Activated T-helper 2 cell treated with anti-CD3 and anti-CD28 coated beads, Interferon-gamma antibody, Interleukin-2, Interleukin-4, amounts not matched to agents 10 μg/mL and 5 μg/mL and 100 μg/mL, durations not matched to agents 14 hours and 24 hours and 36 hours (primary cell): Measurements from ENCODE around the gene ARHGAP23. TPM values are rescaled to one million over a fixed set of nuclear protein-coding genes. Genes with fewer than 3 reads are reported as not detected.

Experiments
- DNase-seq: peaks from one replicate; pipeline ENCODE4 v3.0.0; 2021; ENCODE audit warnings: low spot score
- H3K27ac Mint-ChIP-seq: one replicate; pipeline ENCODE4 v1.8.0; 2021; ENCODE audit warnings: mixed read lengths
- H3K27me3 Mint-ChIP-seq: one replicate; pipeline ENCODE4 v1.8.0; 2021; ENCODE audit warnings: low read depth, mixed read lengths
- H3K36me3 Mint-ChIP-seq: one replicate; pipeline ENCODE4 v1.8.0; 2021; ENCODE audit warnings: low read depth, mixed read lengths
- H3K4me1 Mint-ChIP-seq: one replicate; pipeline ENCODE4 v1.8.0; 2021; ENCODE audit warnings: low read depth, mixed read lengths
- H3K4me3 Mint-ChIP-seq: one replicate; pipeline ENCODE4 v1.8.0; 2021; ENCODE audit warnings: low read depth, mild to moderate bottlenecking, moderate library complexity, mixed read lengths
- H3K9me3 Mint-ChIP-seq: one replicate; pipeline ENCODE4 v1.8.0; 2021; ENCODE audit warnings: mixed read lengths
- intact Hi-C: fragments of 100-400 bp; cut with micrococcal nuclease; formaldehyde crosslinking; loops from one replicate; pipeline ENCODE4 v1.15.1; 2023
- total RNA-seq: library from RNA; stranded (reverse); gene quantifications from 2 replicates; pipeline ENCODE4 v1.2.3, GENCODE V29; 2022

The ARHGAP23 gene
- total RNA-seq, 1 donor from 2014 or later = 1.2 TPM

- H3K4me3 Mint-ChIP-seq = no peak overlapping the region
Observed at GRCh38 chr17:38425031-38425430, 3.2 kb upstream of the ARHGAP23 start.

GRCh38 chr17:38425744-38426143, 2.5 kb upstream of the ARHGAP23 start:
- no peaks in the 10 kb centered on the region for H3K36me3 Mint-ChIP-seq
- no peak overlapping the region for H3K27ac Mint-ChIP-seq
- intact Hi-C loops = loop anchor here (10.0 kb wide), 1 partner anchor 239 kb away; no protein-coding TSS in a partner anchor
- DNase-seq = no peak
- H3K4me1 Mint-ChIP-seq = peaks cover 5% of the 10 kb centered on the region
- no peak overlapping the region for H3K4me3 Mint-ChIP-seq
- no peaks in the 10 kb centered on the region for H3K9me3 Mint-ChIP-seq
- H3K27me3 Mint-ChIP-seq = peaks cover 47% of the 10 kb centered on the region

More at GRCh38 chr17:38425031-38425430, 3.2 kb upstream of the ARHGAP23 start:
- H3K4me1 Mint-ChIP-seq = peaks cover 5% of the 10 kb centered on the region
- no peaks in the 10 kb centered on the region for H3K36me3 Mint-ChIP-seq
- intact Hi-C loops = loop anchor here (10.0 kb wide), 1 partner anchor 240 kb away; no protein-coding TSS in a partner anchor
- no peak overlapping the region for H3K27ac Mint-ChIP-seq
- no peaks in the 10 kb centered on the region for H3K9me3 Mint-ChIP-seq
- H3K27me3 Mint-ChIP-seq = peaks cover 42% of the 10 kb centered on the region
- no peak for DNase-seq

DNA sequence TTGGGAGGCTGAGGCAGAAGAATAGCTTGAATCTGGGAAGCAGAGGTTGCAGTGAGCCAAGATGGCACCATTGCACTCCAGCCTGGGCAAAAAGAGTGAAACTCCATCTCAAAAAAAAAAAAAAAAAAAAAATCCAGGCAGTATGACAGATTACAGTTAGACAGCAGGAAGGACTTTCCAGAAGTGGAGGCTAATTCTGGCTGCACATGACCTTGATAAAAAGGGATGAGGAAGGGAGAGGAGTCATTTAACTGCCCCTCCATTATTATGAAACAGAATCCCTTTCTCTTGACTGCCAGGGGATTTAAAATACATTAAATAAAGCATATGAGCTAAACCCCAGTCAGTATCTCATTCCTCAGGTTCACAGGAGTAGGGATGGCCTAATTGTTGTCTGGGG, 1.8 kb upstream of the ARHGAP23 start:
- intact Hi-C loops = loop anchor here (10.0 kb wide), 1 partner anchor 238 kb away; no protein-coding TSS in a partner anchor
- H3K4me3 Mint-ChIP-seq = no peak overlapping the region

DNA sequence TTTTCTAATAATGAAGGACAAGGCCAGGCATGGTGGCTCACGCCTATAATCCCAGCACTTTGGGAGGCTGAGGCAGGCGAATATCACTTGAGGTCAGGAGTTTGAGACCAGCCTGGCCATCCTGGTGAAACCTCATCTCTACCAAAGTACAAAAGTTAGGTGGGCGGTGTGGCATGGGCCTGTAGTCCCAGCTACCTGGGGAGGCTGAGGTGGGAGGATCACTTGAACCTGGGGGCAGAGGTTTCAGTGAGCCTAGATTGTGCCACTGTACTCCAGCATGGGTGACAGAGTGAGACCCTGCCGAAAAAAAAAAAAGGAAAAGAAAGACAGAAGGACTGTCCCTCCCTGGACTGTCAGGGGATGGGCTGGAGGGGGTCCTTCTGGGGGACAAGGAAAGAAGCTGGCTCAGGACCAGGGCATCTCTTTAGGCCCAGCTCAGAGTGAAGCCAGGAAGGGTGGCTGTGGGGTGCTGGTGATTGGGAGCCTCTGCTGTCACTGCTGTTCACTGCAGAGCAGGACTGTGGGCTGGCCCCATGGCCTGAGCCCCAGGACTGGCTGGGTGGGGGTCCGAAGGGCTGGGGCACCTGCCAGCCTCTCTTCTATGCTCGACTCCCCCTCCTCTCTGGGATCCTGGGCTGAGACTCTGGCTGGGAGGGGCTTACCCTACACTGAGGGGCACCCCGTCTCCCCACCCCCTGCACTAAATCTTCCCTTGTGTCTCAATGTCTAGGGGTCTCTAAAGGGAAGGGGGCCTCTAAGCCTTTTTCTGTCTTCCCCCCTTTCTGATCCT, 909 bp upstream of the ARHGAP23 start:
- intact Hi-C loops = loop anchor here (10.0 kb wide), 1 partner anchor 237 kb away; no protein-coding TSS in a partner anchor
- Mint-ChIP-seq H3K4me1 (peaks cover 5% of the 10 kb centered on the region), H3K27me3 (peaks cover 35% of the 10 kb centered on the region), H3K36me3 (no peaks in the 10 kb centered on the region), H3K9me3 (no peaks in the 10 kb centered on the region), H3K4me3 (peak overlapping the region; percentile 80), H3K27ac (no peak overlapping the region)
- no peak for DNase-seq

More for the DNA sequence above, 1.8 kb upstream of the ARHGAP23 start:
- H3K9me3 Mint-ChIP-seq = no peaks in the 10 kb centered on the region
- peaks cover 5% of the 10 kb centered on the region for H3K4me1 Mint-ChIP-seq
- no peak overlapping the region for H3K27ac Mint-ChIP-seq
- DNase-seq = no peak
- H3K27me3 Mint-ChIP-seq = peaks cover 43% of the 10 kb centered on the region
- no peaks in the 10 kb centered on the region for H3K36me3 Mint-ChIP-seq

GRCh38 chr17:38428643-38429371, 543 bp downstream of the ARHGAP23 start:
- H3K27me3 Mint-ChIP-seq = peaks cover 30% of the 10 kb centered on the region
- DNase-seq = no peak
- H3K27ac Mint-ChIP-seq = no peak overlapping the region
- H3K36me3 Mint-ChIP-seq = no peaks in the 10 kb centered on the region
- no peaks in the 10 kb centered on the region for H3K9me3 Mint-ChIP-seq
- intact Hi-C loops = loop anchor here (10.0 kb wide), 1 partner anchor 236 kb away; no protein-coding TSS in a partner anchor
- H3K4me1 Mint-ChIP-seq = peaks cover 5% of the 10 kb centered on the region
- no peak overlapping the region for H3K4me3 Mint-ChIP-seq

- no peaks in the 10 kb centered on the region for H3K36me3 Mint-ChIP-seq
- intact Hi-C loops = loop anchor here (10.0 kb wide), 1 partner anchor 235 kb away; no protein-coding TSS in a partner anchor
- H3K9me3 Mint-ChIP-seq = no peaks in the 10 kb centered on the region
- H3K4me1 Mint-ChIP-seq = peaks cover 5% of the 10 kb centered on the region
- no peak for DNase-seq
- no peak overlapping the region for H3K27ac Mint-ChIP-seq
- peaks cover 27% of the 10 kb centered on the region for H3K27me3 Mint-ChIP-seq
- peak overlapping the region; percentile 65 for H3K4me3 Mint-ChIP-seq
Observed at GRCh38 chr17:38429476-38430100, 1.3 kb downstream of the ARHGAP23 start.

GRCh38 chr17:38430316-38430715, 2.1 kb downstream of the ARHGAP23 start:
- Mint-ChIP-seq H3K4me3 (no peak overlapping the region), H3K27ac (no peak overlapping the region), H3K4me1 (peaks cover 5% of the 10 kb centered on the region), H3K9me3 (no peaks in the 10 kb centered on the region), H3K27me3 (peaks cover 21% of the 10 kb centered on the region), H3K36me3 (no peaks in the 10 kb centered on the region)
- DNase-seq = no peak
- intact Hi-C loops = no loop called here

DNA sequence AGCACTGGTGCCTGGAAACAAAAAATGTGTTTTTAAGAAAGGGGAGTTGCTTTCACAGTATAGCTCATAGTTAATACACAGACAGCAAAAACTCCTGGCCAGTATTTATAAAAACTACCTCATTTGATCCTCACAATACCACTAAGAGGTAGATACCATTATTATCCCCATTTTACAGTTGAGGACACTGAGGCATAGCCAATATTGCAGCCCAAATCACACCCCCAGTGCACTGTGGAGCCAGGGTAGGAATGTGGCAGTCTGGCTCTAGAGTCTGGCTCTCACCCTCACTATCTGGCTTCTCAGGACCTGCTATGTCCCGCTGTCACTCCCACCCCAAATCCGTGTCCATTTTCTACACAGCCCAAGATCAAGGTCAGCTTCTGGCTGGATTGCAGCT, 2.6 kb downstream of the ARHGAP23 start:
- Mint-ChIP-seq H3K4me1 (peaks cover 5% of the 10 kb centered on the region), H3K27me3 (peaks cover 18% of the 10 kb centered on the region), H3K27ac (no peak overlapping the region), H3K36me3 (no peaks in the 10 kb centered on the region), H3K4me3 (no peak overlapping the region), H3K9me3 (no peaks in the 10 kb centered on the region)
- no peak for DNase-seq
- intact Hi-C loops = no loop called here

- peaks cover 5% of the 10 kb centered on the region for H3K4me1 Mint-ChIP-seq
- intact Hi-C loops = no loop called here
- no peaks in the 10 kb centered on the region for H3K36me3 Mint-ChIP-seq
- no peaks in the 10 kb centered on the region for H3K9me3 Mint-ChIP-seq
- no peak for DNase-seq
- no peak overlapping the region for H3K27ac Mint-ChIP-seq
- H3K4me3 Mint-ChIP-seq = no peak overlapping the region
- H3K27me3 Mint-ChIP-seq = peaks cover 18% of the 10 kb centered on the region
Observed at GRCh38 chr17:38431346-38432145, 3.3 kb downstream of the ARHGAP23 start.

GRCh38 chr17:38434178-38434665, 6.0 kb downstream of the ARHGAP23 start:
- H3K36me3 Mint-ChIP-seq = no peaks in the 10 kb centered on the region
- intact Hi-C loops = no loop called here
- no peak for DNase-seq
- no peaks in the 10 kb centered on the region for H3K9me3 Mint-ChIP-seq
- no peak overlapping the region for H3K4me3 Mint-ChIP-seq
- no peak overlapping the region for H3K27ac Mint-ChIP-seq
- H3K4me1 Mint-ChIP-seq = no peaks in the 10 kb centered on the region
- H3K27me3 Mint-ChIP-seq = peaks cover 14% of the 10 kb centered on the region

DNA sequence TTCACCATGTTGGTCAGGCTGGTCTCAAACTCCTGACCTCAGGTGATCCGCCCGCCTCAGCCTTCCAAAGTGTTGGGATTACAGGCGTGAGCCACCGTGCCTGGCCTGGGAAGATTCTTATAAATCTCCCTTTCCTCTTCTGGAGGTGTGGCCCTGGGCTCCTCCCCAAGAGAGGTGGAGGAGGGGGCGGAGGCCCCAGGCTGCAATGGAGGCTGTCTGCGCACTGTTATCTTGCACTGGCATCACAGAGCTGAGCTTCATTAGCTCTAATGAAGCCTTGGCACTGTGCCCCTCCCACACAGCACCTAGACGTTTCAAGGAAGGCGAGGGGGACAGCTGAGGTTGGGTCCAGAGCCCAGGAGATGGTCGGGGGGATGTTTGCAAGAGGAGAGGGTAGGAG, 7.5 kb downstream of the ARHGAP23 start:
- Mint-ChIP-seq H3K36me3 (no peaks in the 10 kb centered on the region), H3K27ac (no peak overlapping the region), H3K4me3 (no peak overlapping the region), H3K4me1 (no peaks in the 10 kb centered on the region), H3K9me3 (no peaks in the 10 kb centered on the region), H3K27me3 (peaks cover 4% of the 10 kb centered on the region)
- DNase-seq = no peak
- intact Hi-C loops = no loop called here

DNA sequence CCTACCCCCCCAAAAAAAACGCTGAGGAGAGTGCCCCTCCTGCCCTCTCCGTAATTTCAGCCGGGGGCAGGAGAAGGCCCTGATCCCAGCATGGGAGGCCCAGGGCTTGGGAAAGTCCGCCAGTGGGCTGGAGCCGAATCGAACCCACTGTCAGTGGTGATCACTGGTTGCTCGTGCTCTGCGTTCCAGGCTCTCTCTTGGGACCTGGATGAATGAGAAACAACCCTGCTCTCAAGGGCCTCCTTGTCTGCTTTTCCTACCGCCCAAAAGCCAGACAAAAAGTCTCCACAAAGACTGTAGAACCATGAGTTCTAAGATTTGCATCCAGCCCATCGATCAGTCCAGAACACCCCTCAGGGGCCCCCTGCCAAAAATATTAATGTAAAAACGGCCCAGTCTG, 8.1 kb downstream of the ARHGAP23 start:
- Mint-ChIP-seq H3K27me3 (peaks cover 5% of the 10 kb centered on the region), H3K9me3 (no peaks in the 10 kb centered on the region), H3K27ac (no peak overlapping the region), H3K4me3 (no peak overlapping the region), H3K36me3 (no peaks in the 10 kb centered on the region), H3K4me1 (no peaks in the 10 kb centered on the region)
- DNase-seq = no peak
- intact Hi-C loops = no loop called here
